WTC11 (cell line): ENCODE measurements around the gene TERF2IP. TPM values are rescaled to one million over a fixed set of nuclear protein-coding genes. Genes with fewer than 3 reads are reported as not detected.

ENCODE experiments used
- ATAC-seq: fragments of 200-7000 bp; cut with Tn5 transposase; 2 replicates; pipeline ENCODE4 v1.10.0; 2021; ENCODE audit warnings: mild to moderate bottlenecking, moderate library complexity
- CTCF ChIA-PET: fragments of 300-600 bp; sonication (Branson Sonifier 250); formaldehyde crosslinking; loops from one replicate; lab custom pipeline; 2021; ENCODE audit warnings: antibody characterized with exemption; lab: Charles Lee
- POLR2A ChIA-PET: fragments of 350-600 bp; sonication (Branson Sonifier 250); formaldehyde crosslinking; loops from one replicate; lab custom pipeline; 2021; ENCODE audit warnings: antibody characterized with exemption; lab: Charles Lee
- DNase-seq: peaks from one replicate; pipeline ENCODE4 v3.0.0; 2021; ENCODE audit warnings: low spot score
- H3K27ac Mint-ChIP-seq: 2 replicates; pipeline ENCODE4 v1.8.0; 2021; ENCODE audit warnings: mixed read lengths
- H3K27me3 Mint-ChIP-seq: 2 replicates; pipeline ENCODE4 v1.8.0; 2021; ENCODE audit warnings: low read depth, mild to moderate bottlenecking, moderate library complexity, mixed read lengths
- H3K36me3 Mint-ChIP-seq: 2 replicates; pipeline ENCODE4 v1.8.0; 2021; ENCODE audit warnings: mixed read lengths
- H3K4me1 Mint-ChIP-seq: 2 replicates; pipeline ENCODE4 v1.8.0; 2022; ENCODE audit warnings: mixed read lengths
- H3K4me3 Mint-ChIP-seq: 2 replicates; pipeline ENCODE4 v1.8.0; 2021; ENCODE audit warnings: mild to moderate bottlenecking, moderate library complexity, mixed read lengths
- H3K9me3 Mint-ChIP-seq: 2 replicates; pipeline ENCODE4 v1.8.0; 2021; ENCODE audit warnings: mixed read lengths
- ARID4B ChIP-seq: sonication (generic); formaldehyde crosslinking; IDR thresholded peaks from 2 replicates; pipeline ENCODE4 v1.8.0; 2023; ENCODE audit warnings: missing genetic modification reagents, mild to moderate bottlenecking, borderline replicate concordance
- ATF2 ChIP-seq: sonication (generic); formaldehyde crosslinking; IDR thresholded peaks from 2 replicates; pipeline ENCODE4 v1.8.1; 2022; ENCODE audit warnings: low read depth, missing genetic modification reagents, borderline replicate concordance
- CTCF ChIP-seq: fragments of 200-600 bp; IDR thresholded peaks from 2 replicates; pipeline ENCODE4 v1.8.0; 2022; ENCODE audit warnings: antibody characterized with exemption
- E2F5 ChIP-seq: sonication (generic); formaldehyde crosslinking; IDR thresholded peaks from 2 replicates; pipeline ENCODE4 v1.8.1; 2022; ENCODE audit warnings: mild to moderate bottlenecking, moderate library complexity, missing genetic modification reagents
- ETV6 ChIP-seq: sonication (generic); formaldehyde crosslinking; IDR thresholded peaks from 2 replicates; pipeline ENCODE4 v1.8.1; 2022; ENCODE audit warnings: mild to moderate bottlenecking, missing genetic modification reagents
- FOXK1 ChIP-seq: sonication (generic); formaldehyde crosslinking; IDR thresholded peaks from 2 replicates; pipeline ENCODE4 v1.8.0; 2022; ENCODE audit warnings: mild to moderate bottlenecking, moderate library complexity, missing genetic modification reagents
- FOXP4 ChIP-seq: sonication (generic); formaldehyde crosslinking; IDR thresholded peaks from 2 replicates; pipeline ENCODE4 v1.8.0; 2022; ENCODE audit warnings: mild to moderate bottlenecking, missing genetic modification reagents
- GABPB1 ChIP-seq: sonication (generic); formaldehyde crosslinking; IDR thresholded peaks from 2 replicates; pipeline ENCODE4 v1.8.1; 2023; ENCODE audit warnings: mild to moderate bottlenecking, missing genetic modification reagents
- HMGA2 ChIP-seq: fragments of 250-450 bp; sonication (Bioruptor Pico); IDR thresholded peaks from 2 replicates; pipeline ENCODE4 v1.4.0; 2021; ENCODE audit warnings: mild to moderate bottlenecking, moderate library complexity
- IRF2 ChIP-seq: sonication (generic); formaldehyde crosslinking; IDR thresholded peaks from 2 replicates; pipeline ENCODE4 v1.8.0; 2022; ENCODE audit warnings: low read depth, missing genetic modification reagents, borderline replicate concordance
- MLX ChIP-seq: sonication (generic); formaldehyde crosslinking; IDR thresholded peaks from 2 replicates; pipeline ENCODE4 v1.8.1; 2023; ENCODE audit warnings: mild to moderate bottlenecking, missing genetic modification reagents, moderate library complexity
- NR2C2 ChIP-seq: sonication (generic); formaldehyde crosslinking; IDR thresholded peaks from 2 replicates; pipeline ENCODE4 v1.8.0; 2022; ENCODE audit warnings: mild to moderate bottlenecking, missing genetic modification reagents
- PRRX2 ChIP-seq: fragments of 250-450 bp; sonication (Bioruptor Pico); IDR thresholded peaks from 2 replicates; pipeline ENCODE4 v1.8.0; 2021; ENCODE audit warnings: mild to moderate bottlenecking
- RORB ChIP-seq: fragments of 250-450 bp; sonication (Bioruptor Pico); IDR thresholded peaks from 2 replicates; pipeline ENCODE4 v1.9.0; 2021; ENCODE audit warnings: mild to moderate bottlenecking
- SOX15 ChIP-seq: fragments of 250-450 bp; sonication (Bioruptor Pico); IDR thresholded peaks from 2 replicates; pipeline ENCODE4 v1.9.0; 2021; ENCODE audit warnings: mild to moderate bottlenecking
- ZNF121 ChIP-seq: sonication (generic); formaldehyde crosslinking; IDR thresholded peaks from 2 replicates; pipeline ENCODE4 v1.8.0; 2023; ENCODE audit warnings: missing genetic modification reagents
- ZNF263 ChIP-seq: sonication (generic); formaldehyde crosslinking; IDR thresholded peaks from 2 replicates; pipeline ENCODE4 v1.8.1; 2022; ENCODE audit warnings: low read depth, mild to moderate bottlenecking, moderate library complexity, missing genetic modification reagents
- ZNF671 ChIP-seq: fragments of 250-450 bp; sonication (Bioruptor Pico); IDR thresholded peaks from 2 replicates; pipeline ENCODE4 v1.8.0; 2021; ENCODE audit warnings: mild to moderate bottlenecking
- ZSCAN18 ChIP-seq: fragments of 250-450 bp; sonication (Bioruptor Pico); IDR thresholded peaks from 2 replicates; pipeline ENCODE4 v2.1.2; 2022; ENCODE audit warnings: mild to moderate bottlenecking, moderate library complexity
- total RNA-seq: library from RNA; stranded (reverse); gene quantifications from 3 replicates; pipeline ENCODE4 v1.2.3, GENCODE V29; 2021

Gene TERF2IP
- total RNA-seq, 1 experiment from 2014 or later = 14.7 TPM

- Mint-ChIP-seq H3K4me3 (no peak overlapping the region), H3K27ac (no peak overlapping the region), H3K4me1 (no peaks in the 10 kb centered on the region), H3K9me3 (peaks cover 13% of the 10 kb centered on the region), H3K27me3 (no peaks in the 10 kb centered on the region; the same call in 1 of the 2 replicates), H3K36me3 (peaks cover 20% of the 10 kb centered on the region)
- POLR2A ChIA-PET = interaction anchor here (0.6 kb wide), 1 partner anchor 124 kb away, joined by 4 read pairs; no protein-coding TSS in a partner anchor
- CTCF ChIA-PET = no interaction called here
- TF ChIP-seq HMGA2 (no peak), RORB (CRISPR knock-in tag) (no peak), ARID4B (no peak), IRF2 (CRISPR knock-in tag) (no peak), FOXK1 (no peak), CTCF (no peak), SOX15 (no peak), ATF2 (CRISPR knock-in tag) (no peak), MLX (CRISPR knock-in tag) (no peak), ZNF671 (CRISPR knock-in tag) (no peak), E2F5 (CRISPR knock-in tag) (no peak), ZSCAN18 (CRISPR knock-in tag) (no peak), ZNF263 (CRISPR knock-in tag) (no peak), ETV6 (CRISPR knock-in tag) (no peak), GABPB1 (no peak), ZNF121 (no peak), NR2C2 (no peak), FOXP4 (CRISPR knock-in tag) (no peak), PRRX2 (no peak)
- ATAC-seq = no peak
- no peak for DNase-seq
Measured at GRCh38 chr16:75660726-75661302, 13.2 kb downstream of the TERF2IP start.
